ENCODE data around the gene KRAS. TPM values are rescaled to one million over a fixed set of nuclear protein-coding genes. Genes with fewer than 3 reads are reported as not detected.

Gene KRAS
- total and polyA plus RNA-seq, 4 donors: 6.2 to 33.0 (median 14.1) TPM

Other genes starting within 250 kb of the KRAS start
- gene DNAI7, start 55.8 kb downstream of the KRAS start, total RNA-seq: under 1 TPM in 1 of 2 donors, not detected in 1; 0.17 TPM
- under 1 TPM; 0.07 to 0.14 TPM for gene DNAI7, start 55.8 kb downstream of the KRAS start, polyA plus RNA-seq
- 10 to 100 TPM; 25.4 to 65.8 TPM for gene ETFRF1, start 55.7 kb downstream of the KRAS start, total RNA-seq
- 100 to 1,000 TPM in 1 of 2 donors, 10 to 100 TPM in 1; 22.8 to 141 TPM for gene ETFRF1, start 55.7 kb downstream of the KRAS start, polyA plus RNA-seq

Measured in liver (tissue), 4 donors.